Fibroblast of lung (primary cell): ENCODE measurements around the gene NDST1. TPM values are rescaled to one million over a fixed set of nuclear protein-coding genes. Genes with fewer than 3 reads are reported as not detected.

ENCODE experiments used
- DNase-seq, 2 donors: peaks; one replicate each; pipeline versions ENCODE4 v3.0.0 to v3.0.0-alpha.2; 2010; ENCODE audit warnings: low read depth in 2 of 2
- H2AFZ ChIP-seq: 2 replicates; pipeline ENCODE4 v1.5.1; 2012; ENCODE audit warnings: low read length, control low read depth, inconsistent platforms
- H3K27ac ChIP-seq: 2 replicates; pipeline ENCODE4 v1.5.1; 2011; ENCODE audit warnings: low read length, control low read depth; ENCODE audit not compliant: insufficient read depth
- H3K27me3 ChIP-seq: 2 replicates; pipeline ENCODE4 v1.5.1; 2011; ENCODE audit warnings: mild to moderate bottlenecking, low read length; ENCODE audit not compliant: control insufficient read depth, insufficient read depth
- H3K36me3 ChIP-seq: 2 replicates; pipeline ENCODE4 v1.5.1; 2011; ENCODE audit warnings: low read length; ENCODE audit not compliant: control insufficient read depth, insufficient read depth
- H3K4me1 ChIP-seq: 2 replicates; pipeline ENCODE4 v1.5.1; 2011; ENCODE audit warnings: low read length; ENCODE audit not compliant: control insufficient read depth, insufficient read depth; ENCODE audit errors: extremely low read depth
- H3K4me2 ChIP-seq: 2 replicates; pipeline ENCODE4 v1.5.1; 2011; ENCODE audit warnings: low read length, control low read depth; ENCODE audit not compliant: insufficient read depth; ENCODE audit errors: extremely low read depth
- H3K4me3 ChIP-seq, 4 experiments: fragments of 200-600 bp in 1 of 4; sonication (generic) in 1 of 4; replicated peaks in 1 of 4; 2 replicates each; pipeline ENCODE4 v1.5.1; 2011 to 2016; ENCODE audit warnings: low read length in 4 of 4, low read depth in 3 of 4, mild to moderate bottlenecking in 3 of 4, control low read depth in 2 of 4, inconsistent platforms in 1 of 4, mixed read lengths in 1 of 4; ENCODE audit not compliant: insufficient read depth in 1 of 4; ENCODE audit errors: control extremely low read depth in 1 of 4
- H3K79me2 ChIP-seq: 2 replicates; pipeline ENCODE4 v1.5.1; 2012; ENCODE audit warnings: mild to moderate bottlenecking, low read length, inconsistent platforms; ENCODE audit not compliant: control insufficient read depth, insufficient read depth
- H3K9ac ChIP-seq: 2 replicates; pipeline ENCODE4 v1.5.1; 2011; ENCODE audit warnings: mild to moderate bottlenecking, low read length, control low read depth; ENCODE audit not compliant: insufficient read depth
- H3K9me3 ChIP-seq: 2 replicates; pipeline ENCODE4 v1.5.1; 2012; ENCODE audit warnings: low read depth, low read length; ENCODE audit not compliant: control insufficient read depth, insufficient read depth
- H4K20me1 ChIP-seq: 2 replicates; pipeline ENCODE4 v1.5.1; 2011; ENCODE audit warnings: low read length; ENCODE audit not compliant: control insufficient read depth, insufficient read depth; ENCODE audit errors: extremely low read depth
- EZH2 ChIP-seq: IDR thresholded peaks from 2 replicates; pipeline ENCODE4 v1.5.1; 2012; ENCODE audit warnings: low read length, control low read depth, mild to moderate bottlenecking; ENCODE audit errors: missing control alignments
- polyA plus RNA-seq, 2 donors: library from polyadenylated mRNA; depleted of rRNA in 1 of 2; stranded (reverse) in 1 of 2; unstranded in 1 of 2; fragments of >200 nt; gene quantifications; 2 replicates each; pipeline ENCODE4 v1.2.1, GENCODE V29; 2011 to 2012; ENCODE audit warnings: missing spikeins in 1 of 2
- total RNA-seq: library from RNA; depleted of rRNA; stranded (reverse); fragments of >200 nt; gene quantifications from 2 replicates; pipeline ENCODE4 v1.2.1, GENCODE V29; 2014
- TF ChIP-seq, protein P1 (sequence below), 2 donors: IDR thresholded peaks in 1 of 2; conservative IDR thresholded peaks in 1 of 2; 1 replicate in 1 of 2; 2 replicates in 1 of 2; pipeline ENCODE4 v1.5.1; 2011 to 2012; ENCODE audit warnings: low read length in 2 of 2, control low read depth in 1 of 2, inconsistent platforms in 1 of 2, low read depth in 1 of 2, mild to moderate bottlenecking in 1 of 2

The NDST1 gene
- total and polyA plus RNA-seq, 2 donors (not counting 1 experiment from before 2014, with no cell fraction given), result 38.5 to 94.8 TPM

DNA sequence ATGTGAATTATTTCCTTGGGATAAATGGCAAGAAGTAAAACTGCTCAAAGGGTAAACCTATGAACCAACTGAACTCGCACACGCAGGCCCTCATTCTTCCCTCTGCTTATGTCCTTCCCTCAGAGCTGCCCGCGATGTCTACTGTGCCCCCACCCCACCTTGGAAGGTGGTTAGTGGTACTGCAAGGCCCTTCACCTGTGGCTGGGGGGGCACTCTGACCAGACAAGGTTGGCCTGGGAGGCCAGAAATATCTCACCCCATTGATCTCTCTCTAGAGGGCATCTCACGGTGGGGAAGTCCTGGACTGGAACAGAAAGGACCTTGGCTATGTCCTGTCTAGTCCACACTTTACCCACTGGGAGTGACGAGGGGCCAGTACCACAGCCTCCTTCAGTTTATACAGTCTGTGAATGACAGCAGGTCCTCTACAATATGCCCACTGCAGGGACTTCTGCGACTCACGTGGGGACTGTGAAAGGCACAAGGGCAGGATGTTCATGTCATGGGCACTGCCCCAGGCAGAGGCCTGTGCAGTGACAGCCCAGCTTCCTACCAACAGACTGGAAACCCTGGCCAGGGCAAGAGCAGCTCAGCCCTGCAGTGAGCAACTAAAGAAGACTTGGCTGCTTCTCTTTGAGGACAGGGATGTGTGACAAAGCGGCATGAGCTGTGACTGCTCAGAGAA, 75.8 kb downstream of the NDST1 start:
- no peak overlapping the region for H2AFZ ChIP-seq
- H3K4me1 ChIP-seq, result peaks cover 6% of the 10 kb centered on the region
- no peak overlapping the region for H3K4me2 ChIP-seq
- no peaks in the 10 kb centered on the region for H3K36me3 ChIP-seq
- no peak for DNase-seq
- TF ChIP-seq, protein P1, sequence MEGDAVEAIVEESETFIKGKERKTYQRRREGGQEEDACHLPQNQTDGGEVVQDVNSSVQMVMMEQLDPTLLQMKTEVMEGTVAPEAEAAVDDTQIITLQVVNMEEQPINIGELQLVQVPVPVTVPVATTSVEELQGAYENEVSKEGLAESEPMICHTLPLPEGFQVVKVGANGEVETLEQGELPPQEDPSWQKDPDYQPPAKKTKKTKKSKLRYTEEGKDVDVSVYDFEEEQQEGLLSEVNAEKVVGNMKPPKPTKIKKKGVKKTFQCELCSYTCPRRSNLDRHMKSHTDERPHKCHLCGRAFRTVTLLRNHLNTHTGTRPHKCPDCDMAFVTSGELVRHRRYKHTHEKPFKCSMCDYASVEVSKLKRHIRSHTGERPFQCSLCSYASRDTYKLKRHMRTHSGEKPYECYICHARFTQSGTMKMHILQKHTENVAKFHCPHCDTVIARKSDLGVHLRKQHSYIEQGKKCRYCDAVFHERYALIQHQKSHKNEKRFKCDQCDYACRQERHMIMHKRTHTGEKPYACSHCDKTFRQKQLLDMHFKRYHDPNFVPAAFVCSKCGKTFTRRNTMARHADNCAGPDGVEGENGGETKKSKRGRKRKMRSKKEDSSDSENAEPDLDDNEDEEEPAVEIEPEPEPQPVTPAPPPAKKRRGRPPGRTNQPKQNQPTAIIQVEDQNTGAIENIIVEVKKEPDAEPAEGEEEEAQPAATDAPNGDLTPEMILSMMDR (conservative IDR thresholded peaks at IDR 0.05 in 1 of 2, IDR thresholded peaks at IDR 0.05 in 1 of 2; ENCODE audit: low read depth in 1 of 2, low read length in 2 of 2), result no peak
- TF ChIP-seq EZH2, result no peak
- no peak overlapping the region for H3K9ac ChIP-seq
- no peaks in the 10 kb centered on the region for H3K9me3 ChIP-seq
- H3K79me2 ChIP-seq, result no peaks in the 10 kb centered on the region
- no peak overlapping the region for H3K4me3 ChIP-seq
- peaks cover 2% of the 10 kb centered on the region for H3K27me3 ChIP-seq
- no peak overlapping the region for H3K27ac ChIP-seq
- H4K20me1 ChIP-seq, result no peaks in the 10 kb centered on the region

GRCh38 chr5:150584556-150585335, 76.8 kb downstream of the NDST1 start:
- no peak overlapping the region for H2AFZ ChIP-seq
- TF ChIP-seq, protein P1 (conservative IDR thresholded peaks at IDR 0.05 in 1 of 2, IDR thresholded peaks at IDR 0.05 in 1 of 2; ENCODE audit: low read depth in 1 of 2, low read length in 2 of 2), result no peak
- TF ChIP-seq EZH2, result no peak
- no peak overlapping the region for H3K27ac ChIP-seq
- no peak overlapping the region for H3K4me2 ChIP-seq
- H3K4me1 ChIP-seq, result peaks cover 6% of the 10 kb centered on the region
- no peaks in the 10 kb centered on the region for H4K20me1 ChIP-seq
- H3K4me3 ChIP-seq, result no peak overlapping the region
- H3K36me3 ChIP-seq, result no peaks in the 10 kb centered on the region
- no peaks in the 10 kb centered on the region for H3K9me3 ChIP-seq
- H3K9ac ChIP-seq, result no peak overlapping the region
- no peaks in the 10 kb centered on the region for H3K79me2 ChIP-seq
- DNase-seq, result no peak
- H3K27me3 ChIP-seq, result peaks cover under 1% of the 10 kb centered on the region

DNA sequence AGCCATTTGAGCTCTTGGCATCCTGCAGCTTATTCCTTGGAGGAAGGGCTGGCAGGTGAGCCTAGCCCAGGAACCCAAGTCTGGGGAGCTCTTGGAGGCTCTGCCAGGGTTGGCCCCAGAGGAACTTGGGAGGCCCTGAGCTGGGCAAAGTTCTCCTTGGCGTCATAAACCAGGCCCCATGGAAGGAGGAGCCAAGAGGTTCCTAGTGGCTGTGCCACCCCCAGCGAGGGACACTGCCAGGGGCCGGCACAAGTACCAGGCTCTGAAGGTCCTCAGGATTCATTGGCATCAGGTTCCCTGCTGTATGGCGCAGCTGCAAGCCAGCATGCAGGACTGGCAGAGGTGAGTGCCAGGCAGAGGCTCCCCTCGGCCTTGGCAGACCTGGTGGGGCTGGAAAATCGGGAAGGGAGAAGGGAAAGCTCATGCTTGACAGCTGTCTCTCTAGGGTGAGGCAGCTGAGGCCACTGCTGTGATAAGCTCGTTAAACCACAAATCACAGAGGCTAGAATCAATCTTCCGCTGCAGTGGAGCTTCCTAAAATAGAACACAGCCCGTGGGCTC, 77.9 kb downstream of the NDST1 start:
- no peaks in the 10 kb centered on the region for H3K9me3 ChIP-seq
- H3K4me1 ChIP-seq, result peaks cover 9% of the 10 kb centered on the region

More for the DNA sequence above, 77.9 kb downstream of the NDST1 start:
- Histone ChIP-seq H3K4me3 (no peak overlapping the region), H3K9ac (no peak overlapping the region), H3K27me3 (no peaks in the 10 kb centered on the region), H4K20me1 (no peaks in the 10 kb centered on the region), H2AFZ (no peak overlapping the region), H3K36me3 (no peaks in the 10 kb centered on the region), H3K27ac (no peak overlapping the region), H3K79me2 (no peaks in the 10 kb centered on the region), H3K4me2 (no peak overlapping the region)
- TF ChIP-seq EZH2, result no peak
- TF ChIP-seq, protein P1 (conservative IDR thresholded peaks at IDR 0.05 in 1 of 2, IDR thresholded peaks at IDR 0.05 in 1 of 2; ENCODE audit: low read depth in 1 of 2, low read length in 2 of 2), result no peak
- DNase-seq, result no peak
